ENCODE data around the gene TLE1. TPM values are rescaled to one million over a fixed set of nuclear protein-coding genes. Genes with fewer than 3 reads are reported as not detected.

Gene TLE1
- total and polyA plus RNA-seq, 12 donors: 33.3 to 76.9 (median 49.8) TPM

DNA sequence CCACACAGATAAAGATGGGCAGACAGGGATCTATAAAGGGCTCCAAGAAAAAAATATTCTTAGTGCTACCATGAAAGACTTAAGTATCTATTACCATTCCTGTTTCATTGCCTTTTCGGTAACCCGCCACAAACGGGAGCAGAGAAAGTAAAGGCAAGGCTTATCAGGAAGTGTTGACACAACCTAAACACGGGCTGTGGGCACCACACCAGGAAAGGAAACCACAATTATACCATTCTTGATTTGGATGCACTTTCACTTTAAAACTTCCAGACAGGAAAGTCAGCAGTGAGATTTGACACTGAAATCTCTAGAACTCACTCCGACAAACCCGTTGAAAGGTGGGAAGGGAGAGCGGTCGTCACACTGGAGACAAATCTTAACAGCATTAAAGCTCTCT is 6.5 kb downstream of the TLE1 start:
- Histone ChIP-seq H3K27me3 (no peaks in the 10 kb centered on the region), H3K36me3 (replicated peaks in 1 of 2) (no peaks in the 10 kb centered on the region), H3K27ac (peak overlapping the region in 1 of 5 donors; percentile 28), H3K4me1 (replicated peaks in 1 of 2) (peaks cover 24 to 60% of the 10 kb centered on the region in 2 donors), H3K4me3 (no peak overlapping the region), H3K9me3 (replicated peaks in 1 of 3) (no peaks in the 10 kb centered on the region)
- TF ChIP-seq, protein P1, sequence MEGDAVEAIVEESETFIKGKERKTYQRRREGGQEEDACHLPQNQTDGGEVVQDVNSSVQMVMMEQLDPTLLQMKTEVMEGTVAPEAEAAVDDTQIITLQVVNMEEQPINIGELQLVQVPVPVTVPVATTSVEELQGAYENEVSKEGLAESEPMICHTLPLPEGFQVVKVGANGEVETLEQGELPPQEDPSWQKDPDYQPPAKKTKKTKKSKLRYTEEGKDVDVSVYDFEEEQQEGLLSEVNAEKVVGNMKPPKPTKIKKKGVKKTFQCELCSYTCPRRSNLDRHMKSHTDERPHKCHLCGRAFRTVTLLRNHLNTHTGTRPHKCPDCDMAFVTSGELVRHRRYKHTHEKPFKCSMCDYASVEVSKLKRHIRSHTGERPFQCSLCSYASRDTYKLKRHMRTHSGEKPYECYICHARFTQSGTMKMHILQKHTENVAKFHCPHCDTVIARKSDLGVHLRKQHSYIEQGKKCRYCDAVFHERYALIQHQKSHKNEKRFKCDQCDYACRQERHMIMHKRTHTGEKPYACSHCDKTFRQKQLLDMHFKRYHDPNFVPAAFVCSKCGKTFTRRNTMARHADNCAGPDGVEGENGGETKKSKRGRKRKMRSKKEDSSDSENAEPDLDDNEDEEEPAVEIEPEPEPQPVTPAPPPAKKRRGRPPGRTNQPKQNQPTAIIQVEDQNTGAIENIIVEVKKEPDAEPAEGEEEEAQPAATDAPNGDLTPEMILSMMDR (IDR thresholded peaks at IDR 0.05): no peak
- no peak for TF ChIP-seq POLR2A (IDR thresholded peaks at IDR 0.05)
- DNase-seq: peak in 1 of 7 donors; percentile 16
- intact Hi-C loops (cut with DNase I): loop anchor here (5.0 to 10.0 kb wide), 3 partner anchors 58 to 158 kb away; no protein-coding TSS in a partner anchor
- 31 to 52% (median 41%) methylated on average over 8 of the region's 8 CpGs for WGBS, 4 donors

DNA sequence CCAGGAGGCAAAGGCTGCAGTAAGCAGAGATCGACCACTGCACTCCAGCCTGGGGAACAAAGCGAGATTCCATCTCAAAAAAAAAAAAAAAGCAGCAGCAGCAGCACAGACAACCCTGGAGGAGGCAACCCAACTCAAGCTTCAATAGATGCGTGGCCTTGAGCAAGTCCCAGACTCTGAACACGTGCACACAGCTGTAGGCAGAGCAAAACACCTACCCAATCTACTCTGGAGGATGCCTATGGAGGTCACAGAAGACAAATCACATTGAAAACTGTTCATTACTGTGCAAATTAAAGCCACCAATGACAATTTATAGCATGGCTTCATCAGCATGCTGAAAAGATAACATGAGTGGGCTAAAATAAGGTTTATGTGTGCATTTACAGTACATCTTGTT is 7.2 kb downstream of the TLE1 start:
- DNase-seq: peak in 1 of 7 donors; percentile 23
- Histone ChIP-seq H3K27me3 (no peaks in the 10 kb centered on the region), H3K36me3 (replicated peaks in 1 of 2) (no peaks in the 10 kb centered on the region), H3K4me1 (replicated peaks in 1 of 2) (peaks cover 24 to 60% of the 10 kb centered on the region in 2 donors), H3K4me3 (no peak overlapping the region), H3K27ac (peak overlapping the region in 1 of 5 donors; percentile 28), H3K9me3 (replicated peaks in 1 of 3) (no peaks in the 10 kb centered on the region)
- WGBS, 4 donors: 48 to 67% (median 62%) methylated on average over 4 of the region's 4 CpGs
- TF ChIP-seq POLR2A (IDR thresholded peaks at IDR 0.05): no peak
- TF ChIP-seq, protein P1 (IDR thresholded peaks at IDR 0.05): no peak
- intact Hi-C loops (cut with DNase I): loop anchor here (5.0 to 10.0 kb wide), 3 partner anchors 57 to 157 kb away; no protein-coding TSS in a partner anchor

DNA sequence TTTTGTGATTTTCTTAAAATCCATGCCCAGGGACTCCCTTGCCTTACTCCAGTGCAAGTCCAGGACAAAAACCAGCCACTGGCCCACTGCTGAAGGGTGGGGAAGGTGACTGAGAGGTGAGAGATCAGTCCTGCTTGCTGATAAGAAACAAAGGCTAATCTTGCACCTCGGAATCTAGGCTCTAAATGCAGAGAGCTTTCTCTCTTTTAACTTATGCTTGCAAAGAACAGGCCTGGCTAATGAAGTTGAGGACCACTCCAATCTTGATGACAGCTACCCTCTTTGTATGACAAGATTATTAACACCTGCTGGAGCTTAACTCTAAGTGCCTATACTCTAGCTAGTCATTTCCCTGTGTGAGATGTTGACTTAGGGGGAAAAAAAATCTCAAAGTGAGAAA is 8.8 kb downstream of the TLE1 start:
- peaks cover 17 to 50% of the 10 kb centered on the region in 2 donors for H3K4me1 ChIP-seq (replicated peaks in 1 of 2)
- intact Hi-C loops (cut with DNase I): loop anchor here (5.0 to 10.0 kb wide), 3 partner anchors 56 to 156 kb away; no protein-coding TSS in a partner anchor

DNA sequence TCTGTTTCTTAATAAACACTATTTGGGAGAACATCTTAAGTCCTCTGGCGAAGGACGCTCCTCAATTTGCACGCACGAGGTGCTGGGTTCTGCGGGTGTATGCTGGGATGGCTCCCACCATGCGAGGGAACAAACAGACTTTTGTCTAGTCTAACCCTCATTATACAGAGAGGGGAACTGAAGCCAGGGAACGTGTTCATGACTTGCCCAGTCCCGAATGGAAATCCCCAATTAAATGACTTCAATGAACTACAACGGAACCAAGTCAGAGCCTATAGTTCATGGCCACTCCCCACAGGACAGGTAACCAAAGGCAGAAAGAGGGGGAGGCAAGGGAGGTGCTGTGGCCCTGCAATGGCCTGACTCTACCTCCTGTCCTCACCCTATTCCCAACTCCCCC is 9.3 kb downstream of the TLE1 start:
- DNase-seq: no peak
- H3K27ac ChIP-seq: no peak overlapping the region
- no peak overlapping the region for H3K4me3 ChIP-seq
- 79 to 88% (median 82%) methylated on average over 9 of the region's 9 CpGs for WGBS, 4 donors
- no peaks in the 10 kb centered on the region for H3K9me3 ChIP-seq (replicated peaks in 1 of 3)
- peaks cover 16 to 51% of the 10 kb centered on the region in 2 donors for H3K4me1 ChIP-seq (replicated peaks in 1 of 2)
- H3K36me3 ChIP-seq (replicated peaks in 1 of 2): no peaks in the 10 kb centered on the region
- H3K27me3 ChIP-seq: no peaks in the 10 kb centered on the region
- intact Hi-C loops (cut with DNase I): loop anchor here (5.0 to 10.0 kb wide), 3 partner anchors 55 to 155 kb away; no protein-coding TSS in a partner anchor
- no peak for TF ChIP-seq POLR2A (IDR thresholded peaks at IDR 0.05)
- TF ChIP-seq, protein P1 (IDR thresholded peaks at IDR 0.05): no peak

More for the DNA sequence above, 8.8 kb downstream of the TLE1 start:
- WGBS, 4 donors: 59 to 67% (median 65%) methylated on average over 1 of the region's 1 CpG
- no peak for DNase-seq
- Histone ChIP-seq H3K4me3 (no peak overlapping the region), H3K9me3 (replicated peaks in 1 of 3) (no peaks in the 10 kb centered on the region), H3K27ac (no peak overlapping the region), H3K27me3 (no peaks in the 10 kb centered on the region), H3K36me3 (replicated peaks in 1 of 2) (no peaks in the 10 kb centered on the region)
- no peak for TF ChIP-seq POLR2A (IDR thresholded peaks at IDR 0.05)
- TF ChIP-seq, protein P1 (IDR thresholded peaks at IDR 0.05): no peak

All from adrenal gland (tissue), 12 donors.